Muscle layer of duodenum (tissue), 2 donors: ENCODE results near the gene TRIP4.
"Not testable (repeated sequence)": the region's sequence is repeated elsewhere in the genome, so short reads cannot be mapped to it uniquely, and the experiment has no call there.

Source experiments
- H3K27ac ChIP-seq: one replicate; pipeline ENCODE4 v1.7.0; 2013; ENCODE audit warnings: mild to moderate bottlenecking, low read length
- H3K27me3 ChIP-seq: one replicate; pipeline ENCODE4 v1.7.0; 2013; ENCODE audit warnings: low read depth, mild to moderate bottlenecking, control low read depth, low read length
- H3K36me3 ChIP-seq, 2 donors: one replicate each; pipeline ENCODE4 v1.7.0; 2013; ENCODE audit warnings: low read length in 2 of 2, control low read depth in 1 of 2, mild to moderate bottlenecking in 1 of 2; ENCODE audit not compliant: insufficient read depth in 2 of 2, control insufficient read depth in 1 of 2
- H3K4me1 ChIP-seq, 2 donors: one replicate each; pipeline ENCODE4 v1.7.0; 2013; ENCODE audit warnings: low read length in 2 of 2, mild to moderate bottlenecking in 2 of 2, control low read depth in 1 of 2, moderate library complexity in 1 of 2; ENCODE audit not compliant: insufficient read depth in 2 of 2, control insufficient read depth in 1 of 2
- H3K4me3 ChIP-seq, 2 donors: one replicate each; pipeline ENCODE4 v1.7.0; 2013; ENCODE audit warnings: low read length in 2 of 2, low read depth in 1 of 2, mild to moderate bottlenecking in 1 of 2
- H3K9me3 ChIP-seq, 2 donors: one replicate each; pipeline ENCODE4 v1.7.0; 2013; ENCODE audit warnings: low read length in 2 of 2, control low read depth in 1 of 2, mild to moderate bottlenecking in 1 of 2; ENCODE audit not compliant: control insufficient read depth in 1 of 2
- donor health status: healthy.

TRIP4 gene

GRCh38 chr15:64383760-64384159 is 3.9 kb upstream of the TRIP4 start:
- Histone ChIP-seq H3K36me3 (no peaks in the 10 kb centered on the region), H3K27me3 (no peaks in the 10 kb centered on the region), H3K4me3 (no peak overlapping the region), H3K4me1 (peaks cover 6 to 12% of the 10 kb centered on the region in 2 donors), H3K9me3 (no peaks in the 10 kb centered on the region), H3K27ac (no peak overlapping the region)

GRCh38 chr15:64386291-64386690 is 1.3 kb upstream of the TRIP4 start:
- Histone ChIP-seq H3K27ac (no peak overlapping the region), H3K4me1 (peaks cover 8 to 9% of the 10 kb centered on the region in 2 donors), H3K9me3 (no peaks in the 10 kb centered on the region), H3K4me3 (no peak overlapping the region), H3K27me3 (no peaks in the 10 kb centered on the region), H3K36me3 (no peaks in the 10 kb centered on the region)

- Histone ChIP-seq H3K9me3 (no peaks in the 10 kb centered on the region), H3K4me3 (peak overlapping the region in 1 of 2 donors; percentile 97), H3K4me1 (peaks cover 6 to 9% of the 10 kb centered on the region in 2 donors), H3K36me3 (peaks cover 0 to 3% of the 10 kb centered on the region in 2 donors), H3K27me3 (no peaks in the 10 kb centered on the region), H3K27ac (no peak overlapping the region)
These were observed 1.4 kb downstream of the TRIP4 start for GRCh38 chr15:64389036-64389435.

DNA sequence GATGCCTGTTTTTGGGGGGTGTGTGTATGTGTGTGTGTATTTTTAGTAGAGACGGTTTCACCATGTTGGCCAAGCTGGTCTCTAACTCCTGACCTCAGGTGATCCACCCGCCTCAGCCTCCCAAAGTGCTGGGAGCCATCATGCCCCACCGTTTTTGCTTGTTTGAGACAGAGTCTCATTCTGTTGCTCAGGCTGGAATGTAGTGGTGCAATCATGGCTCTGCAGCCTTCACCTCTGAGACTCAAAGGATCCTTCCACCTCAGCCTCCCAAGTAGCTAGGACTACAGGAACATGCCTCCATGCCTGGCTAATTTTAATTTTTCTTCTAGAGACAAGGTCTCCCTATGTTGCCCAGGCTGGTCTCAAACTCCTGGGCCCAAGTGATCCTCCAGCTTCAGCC is 4.8 kb downstream of the TRIP4 start:
- H3K4me3 ChIP-seq, H3K4me1 ChIP-seq, H3K27ac ChIP-seq, H3K27me3 ChIP-seq, H3K9me3 ChIP-seq: not testable (repeated sequence)
- peaks cover 24 to 31% of the 10 kb centered on the region in 2 donors for H3K36me3 ChIP-seq

DNA sequence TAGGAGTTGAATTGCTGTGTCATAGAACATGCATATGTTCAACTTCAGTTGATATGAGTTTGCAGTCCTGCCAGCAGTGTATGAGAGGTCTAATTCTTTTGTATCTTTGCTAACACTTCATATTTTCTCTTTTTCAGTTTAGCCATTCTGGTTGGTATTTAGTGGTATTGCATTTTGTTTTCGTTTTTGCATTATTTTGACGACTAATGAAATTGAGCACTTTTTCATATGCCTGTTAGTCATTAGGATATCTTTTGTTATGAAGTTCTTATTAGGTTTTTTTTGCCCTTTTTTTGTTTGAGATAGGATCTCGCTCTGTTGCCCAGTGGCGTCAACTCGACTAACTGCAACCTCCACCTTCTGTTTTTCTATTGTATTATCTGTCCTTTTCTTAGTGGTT is 9.2 kb downstream of the TRIP4 start:
- H3K36me3 ChIP-seq = peaks cover 37 to 60% of the 10 kb centered on the region in 2 donors

DNA sequence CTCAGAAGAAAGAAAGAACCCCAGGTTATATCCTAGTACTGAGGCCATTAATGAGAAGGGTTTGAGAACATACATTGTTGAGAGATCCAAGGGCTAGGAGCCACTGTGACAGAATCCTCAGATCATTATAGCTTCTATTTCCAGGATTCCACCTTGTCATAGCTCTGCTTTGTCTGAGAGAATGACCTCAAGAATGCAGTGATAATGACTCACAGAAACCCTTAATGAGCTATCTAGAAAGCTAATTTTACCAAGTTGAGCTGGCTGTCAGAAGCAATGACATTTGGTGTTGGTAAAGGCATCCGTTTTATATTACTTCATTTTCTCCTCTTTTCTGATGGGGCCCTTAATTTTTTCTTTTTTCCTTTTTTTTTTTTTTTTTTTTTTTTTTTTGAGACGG is 10.9 kb downstream of the TRIP4 start:
- Histone ChIP-seq H3K4me1 (no peaks in the 10 kb centered on the region), H3K36me3 (peaks cover 36 to 69% of the 10 kb centered on the region in 2 donors), H3K4me3 (no peak overlapping the region), H3K9me3 (no peaks in the 10 kb centered on the region), H3K27me3 (no peaks in the 10 kb centered on the region), H3K27ac (no peak overlapping the region)

More for the DNA sequence above, 9.2 kb downstream of the TRIP4 start:
- H3K27ac ChIP-seq = no peak overlapping the region
- no peaks in the 10 kb centered on the region for H3K4me1 ChIP-seq
- H3K9me3 ChIP-seq = no peaks in the 10 kb centered on the region
- H3K27me3 ChIP-seq = no peaks in the 10 kb centered on the region
- H3K4me3 ChIP-seq = no peak overlapping the region

GRCh38 chr15:64400583-64400982 is 12.9 kb downstream of the TRIP4 start:
- H3K4me3 ChIP-seq = no peak overlapping the region
- H3K27me3 ChIP-seq = no peaks in the 10 kb centered on the region
- H3K9me3 ChIP-seq = no peaks in the 10 kb centered on the region
- H3K27ac ChIP-seq = no peak overlapping the region
- peaks cover 24 to 73% of the 10 kb centered on the region in 2 donors for H3K36me3 ChIP-seq
- no peaks in the 10 kb centered on the region for H3K4me1 ChIP-seq

- H3K27ac ChIP-seq = no peak overlapping the region
- H3K27me3 ChIP-seq = no peaks in the 10 kb centered on the region
- H3K36me3 ChIP-seq = peaks cover 35 to 64% of the 10 kb centered on the region in 2 donors
- no peaks in the 10 kb centered on the region for H3K9me3 ChIP-seq
- no peaks in the 10 kb centered on the region for H3K4me1 ChIP-seq
- H3K4me3 ChIP-seq = no peak overlapping the region
These were observed 24.6 kb downstream of the TRIP4 start for GRCh38 chr15:64412216-64412615.

DNA sequence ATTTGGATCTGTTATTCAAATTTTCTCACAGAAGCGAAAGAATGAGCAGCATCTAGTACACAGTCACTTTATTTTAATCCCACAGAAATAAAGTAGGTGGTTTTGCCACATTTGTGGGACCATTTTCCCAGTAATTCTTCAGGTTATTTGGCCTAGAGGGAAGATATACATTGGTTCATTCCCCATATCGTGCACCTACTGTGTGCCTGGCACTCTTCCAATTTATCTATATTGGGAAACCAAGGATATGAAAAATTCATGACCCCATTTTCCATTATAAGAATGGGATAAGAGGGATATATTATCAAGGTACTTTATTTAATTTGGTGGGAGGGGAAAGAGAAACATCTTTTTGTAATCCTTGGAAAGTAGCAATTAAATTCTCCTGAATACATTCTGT is 35.1 kb downstream of the TRIP4 start:
- Histone ChIP-seq H3K4me3 (no peak overlapping the region), H3K9me3 (no peaks in the 10 kb centered on the region), H3K27ac (no peak overlapping the region), H3K36me3 (peaks cover 29 to 63% of the 10 kb centered on the region in 2 donors), H3K27me3 (no peaks in the 10 kb centered on the region), H3K4me1 (no peaks in the 10 kb centered on the region)

DNA sequence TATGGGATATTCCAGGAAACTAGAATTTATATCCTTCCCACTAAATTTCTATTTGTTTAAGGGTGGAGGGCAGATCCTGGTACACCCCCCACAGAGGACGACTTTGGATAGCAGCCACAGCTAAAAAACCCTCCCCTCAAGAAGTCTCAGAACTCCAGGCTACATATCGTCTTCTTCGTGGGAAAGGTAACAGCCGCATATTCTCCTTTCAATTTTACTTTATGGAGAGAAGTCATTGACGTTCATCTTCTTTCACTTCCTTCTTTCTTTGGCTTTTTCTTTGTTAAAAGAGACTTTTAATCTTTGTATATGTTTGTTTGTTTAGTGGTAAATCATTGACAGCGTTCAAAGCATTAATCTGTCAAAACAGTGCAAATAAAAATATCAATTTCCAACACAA is 36.3 kb downstream of the TRIP4 start:
- Histone ChIP-seq H3K27ac (no peak overlapping the region), H3K27me3 (no peaks in the 10 kb centered on the region), H3K9me3 (no peaks in the 10 kb centered on the region), H3K4me3 (no peak overlapping the region), H3K4me1 (no peaks in the 10 kb centered on the region), H3K36me3 (peaks cover 22 to 56% of the 10 kb centered on the region in 2 donors)

DNA sequence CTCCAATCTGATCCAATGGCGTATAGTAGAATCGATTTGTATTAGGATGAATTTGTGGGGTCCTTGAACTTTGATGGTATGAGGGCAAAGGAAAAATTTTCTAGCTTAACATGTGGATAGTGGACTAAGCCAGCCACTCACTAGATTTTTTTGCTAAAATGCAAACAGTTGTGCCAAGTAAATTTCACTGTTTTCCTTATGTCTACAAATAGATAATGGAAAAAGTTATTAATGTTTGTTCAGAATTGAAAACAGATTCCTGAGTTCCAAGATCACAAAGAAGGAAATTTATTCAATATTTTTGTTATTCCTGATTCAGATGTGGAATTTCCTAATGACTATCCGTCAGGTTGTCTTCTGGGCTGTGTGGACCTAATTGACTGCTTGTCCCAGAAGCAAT is 37.6 kb downstream of the TRIP4 start:
- Histone ChIP-seq H3K4me3 (no peak overlapping the region), H3K9me3 (no peaks in the 10 kb centered on the region), H3K27ac (no peak overlapping the region), H3K4me1 (peaks cover 0 to 2% of the 10 kb centered on the region in 2 donors), H3K36me3 (peaks cover 20 to 49% of the 10 kb centered on the region in 2 donors), H3K27me3 (no peaks in the 10 kb centered on the region)

GRCh38 chr15:64426845-64427465 is 39.3 kb downstream of the TRIP4 start:
- H3K4me3 ChIP-seq = no peak overlapping the region
- H3K27ac ChIP-seq = no peak overlapping the region
- H3K4me1 ChIP-seq = peaks cover 0 to 3% of the 10 kb centered on the region in 2 donors
- H3K27me3 ChIP-seq = no peaks in the 10 kb centered on the region
- H3K9me3 ChIP-seq = no peaks in the 10 kb centered on the region
- H3K36me3 ChIP-seq = peaks cover 20 to 36% of the 10 kb centered on the region in 2 donors
